ENCODE data around the gene CELF4. TPM values are rescaled to one million over a fixed set of nuclear protein-coding genes. Genes with fewer than 3 reads are reported as not detected.

The CELF4 gene
- total RNA-seq, result 0.35 and 1.6 TPM in 2 replicates
- polyA plus RNA-seq, result 2.1 and 4.3 TPM in 2 replicates

- Histone ChIP-seq H3K27me3 (peaks cover 91% of the 10 kb centered on the region), H3K36me3 (no peaks in the 10 kb centered on the region), H3K9me3 (ENCODE audit: low read depth) (no peaks in the 10 kb centered on the region), H3K4me1 (ENCODE audit: low read depth) (no peaks in the 10 kb centered on the region), H3K4me3 (peak within 1 kb of the TSS; percentile 48), H3K27ac (no peak within 1 kb of the TSS)
- DNase-seq (ENCODE audit: low read depth in 1 of 2, low spot score in 1 of 2), result peak in 1 of 2 donors; percentile 42
- TF ChIP-seq CTCF (IDR thresholded peaks at IDR 0.05; ENCODE audit: low read depth, low read length), result no peak
These were observed at the start of gene CELF4 for GRCh38 chr18:37565101-37565976. TSS of gene CELF4 (minus strand) at chr18:37565798.

GRCh38 chr18:37613253-37613565 is 47.6 kb upstream of the CELF4 start:
- H3K4me1 ChIP-seq (ENCODE audit: low read depth), result no peaks in the 10 kb centered on the region
- no peaks in the 10 kb centered on the region for H3K36me3 ChIP-seq
- peak in 1 of 2 donors; percentile 13 for DNase-seq (ENCODE audit: low read depth in 1 of 2, low spot score in 1 of 2)
- no peak overlapping the region for H3K4me3 ChIP-seq
- no peak overlapping the region for H3K27ac ChIP-seq
- H3K9me3 ChIP-seq (ENCODE audit: low read depth), result peaks cover 4% of the 10 kb centered on the region
- H3K27me3 ChIP-seq, result peaks cover 65% of the 10 kb centered on the region
- TF ChIP-seq CTCF (IDR thresholded peaks at IDR 0.05; ENCODE audit: low read depth, low read length), result no peak

- Histone ChIP-seq H3K9me3 (ENCODE audit: low read depth) (peaks cover 3% of the 10 kb centered on the region), H3K4me1 (ENCODE audit: low read depth) (no peaks in the 10 kb centered on the region), H3K36me3 (no peaks in the 10 kb centered on the region), H3K4me3 (no peak overlapping the region), H3K27me3 (peaks cover 69% of the 10 kb centered on the region), H3K27ac (no peak overlapping the region)
- TF ChIP-seq CTCF (IDR thresholded peaks at IDR 0.05; ENCODE audit: low read depth, low read length), result no peak
- peak in 1 of 2 donors; percentile 65 for DNase-seq (ENCODE audit: low read depth in 1 of 2, low spot score in 1 of 2)
These were observed 47.1 kb upstream of the CELF4 start for GRCh38 chr18:37612524-37613252.

GRCh38 chr18:37611614-37612279 is 46.1 kb upstream of the CELF4 start:
- Histone ChIP-seq H3K27ac (no peak overlapping the region), H3K36me3 (no peaks in the 10 kb centered on the region), H3K27me3 (peaks cover 74% of the 10 kb centered on the region), H3K4me3 (no peak overlapping the region), H3K4me1 (ENCODE audit: low read depth) (no peaks in the 10 kb centered on the region), H3K9me3 (ENCODE audit: low read depth) (no peaks in the 10 kb centered on the region)
- TF ChIP-seq CTCF (IDR thresholded peaks at IDR 0.05; ENCODE audit: low read depth, low read length), result no peak
- DNase-seq (ENCODE audit: low read depth in 1 of 2, low spot score in 1 of 2), result no peak

GRCh38 chr18:37608876-37609275 is 43.3 kb upstream of the CELF4 start:
- no peaks in the 10 kb centered on the region for H3K4me1 ChIP-seq (ENCODE audit: low read depth)
- H3K36me3 ChIP-seq, result no peaks in the 10 kb centered on the region
- H3K4me3 ChIP-seq, result no peak overlapping the region
- H3K27ac ChIP-seq, result no peak overlapping the region
- DNase-seq (ENCODE audit: low read depth in 1 of 2, low spot score in 1 of 2), result no peak
- H3K27me3 ChIP-seq, result peaks cover 56% of the 10 kb centered on the region
- TF ChIP-seq CTCF (IDR thresholded peaks at IDR 0.05; ENCODE audit: low read depth, low read length), result no peak
- no peaks in the 10 kb centered on the region for H3K9me3 ChIP-seq (ENCODE audit: low read depth)
